Measurements from ENCODE around the gene PFDN1. TPM values are rescaled to one million over a fixed set of nuclear protein-coding genes. Genes with fewer than 3 reads are reported as not detected.

The PFDN1 gene, protein sequence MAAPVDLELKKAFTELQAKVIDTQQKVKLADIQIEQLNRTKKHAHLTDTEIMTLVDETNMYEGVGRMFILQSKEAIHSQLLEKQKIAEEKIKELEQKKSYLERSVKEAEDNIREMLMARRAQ
- total RNA-seq (10 to 100 TPM; 26.9 to 32.2 (median 28.1) TPM), total RNA-seq (21.7 to 58.9 (median 27.1) reads per million in 29 experiments)
- 37.1 TPM for total RNA-seq (2013)

DNA sequence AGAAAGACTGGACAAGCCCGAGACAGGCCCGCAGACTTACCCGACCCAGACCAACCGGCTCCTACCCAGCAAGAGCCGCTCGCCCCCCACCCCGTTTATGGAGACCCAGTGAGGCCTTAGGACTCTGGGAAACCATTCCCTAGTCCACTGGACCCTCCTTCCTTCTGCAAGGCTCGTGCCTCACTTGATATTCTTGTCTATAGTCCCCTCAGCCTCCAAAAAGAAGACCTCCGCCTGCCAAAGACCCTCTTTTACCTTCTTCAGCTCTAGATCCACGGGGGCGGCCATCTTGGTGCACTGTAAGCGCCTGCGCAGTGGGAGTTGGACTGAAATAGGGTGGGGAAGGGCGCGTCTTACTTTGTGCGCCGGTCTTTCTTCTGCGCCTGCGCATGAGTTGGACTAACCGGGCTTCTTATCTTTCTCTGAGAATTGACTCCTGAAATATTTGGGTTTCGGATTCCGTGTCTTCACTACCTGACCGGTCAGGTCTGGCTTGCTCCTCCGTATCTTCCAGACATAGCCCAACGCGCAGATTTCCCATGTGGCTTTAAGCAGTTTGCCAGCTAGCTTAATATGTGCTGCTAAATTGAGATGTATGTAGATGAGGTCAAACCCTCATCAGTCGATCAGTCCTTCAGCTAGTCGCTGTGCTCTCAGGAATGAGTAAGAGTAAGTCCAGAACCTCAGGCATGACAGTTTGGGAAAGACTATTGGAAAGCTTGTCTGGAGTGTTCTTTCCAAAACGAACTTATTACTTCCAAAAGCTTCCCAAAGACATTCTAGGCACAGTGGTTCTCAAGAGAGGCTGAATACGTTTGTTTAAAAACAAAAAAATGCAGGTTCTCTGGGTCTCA, at the start of gene PFDN1:
TSS of gene PFDN1 (minus strand) at position 316 of the 854 bp plus-strand sequence. CDS start at position 288, 28 bp downstream.
- ATAC-seq (replicated peaks in 1 of 4) (peak; percentile 99), DNase-seq (peak; percentile 79 to 95 (median 89))
- Histone ChIP-seq H3K4me1 (ENCODE audit: control insufficient read depth in 1 of 2, extremely low read depth in 1 of 2, insufficient read depth in 2 of 2, low read length in 2 of 2) (peaks cover 12 to 14% of the 10 kb centered on the region in 2 experiments), H3K27ac (ENCODE audit: low read length) (peak within 1 kb of the TSS; percentile 75), H3K36me3 (ENCODE audit: control insufficient read depth in 2 of 2, extremely low read depth in 1 of 2, insufficient read depth in 1 of 2, low read length in 1 of 2) (peaks cover 0 to 10% of the 10 kb centered on the region in 2 donors), H3K9me3 (no peaks in the 10 kb centered on the region), H3K27me3 (replicated peaks in 1 of 2; ENCODE audit: control insufficient read depth in 2 of 2, extremely low read depth in 1 of 2, insufficient read depth in 2 of 2, low read length in 1 of 2) (peaks cover 0 to 4% of the 10 kb centered on the region in 2 experiments), H3K4me3 (ENCODE audit: control insufficient read depth in 1 of 2, extremely low read depth in 1 of 2, low read length in 1 of 2) (peak within 1 kb of the TSS; percentile 91 to 96)
- H3K9me3 Mint-ChIP-seq = no peaks in the 10 kb centered on the region
- CTCF ChIA-PET = interaction anchor here (0.6 to 1.4 kb wide), 7 partner anchors 43 to 94 kb away, joined by 3 to 8 read pairs (median 4); partner anchors contain the start of gene HBEGF (in 1 of the 2)
- H3K27ac Mint-ChIP-seq = peak within 1 kb of the TSS; percentile 92 to 98
- H3K4me1 Mint-ChIP-seq = peaks cover 27 to 37% (median 34%) of the 10 kb centered on the region in 3 donors
- POLR2A ChIA-PET = interaction anchor here (0.5 to 1.5 kb wide), 9 partner anchors 34 to 1277 kb away, joined by 3 to 8 read pairs (median 3); partner anchors contain the start of genes ANKHD1 (in 1 of the 2) and TAF7 (in 1 of the 2)
- 0% methylated on average over 21 of the region's 30 CpGs for WGBS (ENCODE audit: insufficient coverage)
- peaks cover 14% of the 10 kb centered on the region for H3K36me3 Mint-ChIP-seq
- peaks cover 0 to 4% of the 10 kb centered on the region in 2 donors for H3K27me3 Mint-ChIP-seq
- H3K4me3 Mint-ChIP-seq = peak within 1 kb of the TSS; percentile 85 to 99 (median 98)

DNA sequence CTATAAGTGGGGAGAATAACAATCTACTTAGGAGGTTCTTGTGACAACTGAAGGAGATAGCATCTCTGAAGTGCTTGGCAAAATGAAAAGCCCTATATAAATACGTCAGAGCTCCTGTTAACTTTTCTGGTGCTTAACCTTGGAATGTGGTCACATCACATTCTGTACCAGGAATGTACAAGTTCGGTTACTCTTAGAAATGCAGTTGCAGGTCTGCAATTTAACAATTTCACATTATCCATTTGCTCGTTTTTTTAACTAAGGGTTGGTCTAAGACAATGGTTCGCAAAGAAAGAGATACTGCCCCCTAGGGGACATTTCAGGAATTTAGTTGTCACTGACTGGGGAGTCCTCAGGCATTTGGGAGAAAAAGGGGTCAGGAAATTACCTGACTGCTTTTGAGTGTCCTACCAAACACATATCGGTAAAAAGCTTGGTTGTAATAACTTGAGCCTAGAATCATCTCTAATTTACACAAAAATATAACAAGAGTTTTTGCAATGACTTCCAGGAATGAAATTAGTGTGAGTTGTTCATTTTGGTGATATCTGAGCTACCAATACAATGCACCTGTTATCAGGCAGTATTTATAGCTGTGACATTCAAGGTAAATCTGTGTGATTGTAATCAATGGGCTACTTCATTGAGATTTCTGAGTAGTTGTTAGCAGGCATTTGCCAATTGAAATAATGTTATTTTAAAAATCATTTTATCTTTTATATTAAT, 48.9 kb upstream of the PFDN1 start:
- WGBS (ENCODE audit: insufficient coverage) = 0% methylated on average over 3 of the region's 5 CpGs
- peaks cover 0 to 20% of the 10 kb centered on the region in 2 experiments for H3K27me3 ChIP-seq (replicated peaks in 1 of 2; ENCODE audit: control insufficient read depth in 2 of 2, extremely low read depth in 1 of 2, insufficient read depth in 2 of 2, low read length in 1 of 2)
- POLR2A ChIA-PET = no interaction called here
- H3K4me1 ChIP-seq (ENCODE audit: control insufficient read depth in 1 of 2, extremely low read depth in 1 of 2, insufficient read depth in 2 of 2, low read length in 2 of 2) = peaks cover 6% of the 10 kb centered on the region in 2 experiments
- CTCF ChIA-PET = interaction anchor here (0.6 to 6.1 kb wide), 33 partner anchors 9 to 348 kb away, joined by 3 to 73 read pairs (median 4); partner anchors contain the start of genes PFDN1 (in 1 of the 2), PURA (in 1 of the 2), SLC4A9 (in 1 of the 2) and ZMAT2 (in 1 of the 2)
- ATAC-seq (replicated peaks in 1 of 4) (peak; percentile 82 to 93 (median 84)), DNase-seq (peak in 28 of 35 experiments; percentile 9 to 87 (median 41))
- peaks cover 12 to 15% (median 12%) of the 10 kb centered on the region in 3 donors for H3K4me1 Mint-ChIP-seq
- H3K27ac ChIP-seq (ENCODE audit: low read length) = no peak overlapping the region
- no peaks in the 10 kb centered on the region for H3K9me3 Mint-ChIP-seq
- no peaks in the 10 kb centered on the region for H3K36me3 ChIP-seq (ENCODE audit: control insufficient read depth in 2 of 2, extremely low read depth in 1 of 2, insufficient read depth in 1 of 2, low read length in 1 of 2)
- H3K4me3 ChIP-seq (ENCODE audit: control insufficient read depth in 1 of 2, extremely low read depth in 1 of 2, low read length in 1 of 2) = no peak overlapping the region
- H3K9me3 ChIP-seq = no peaks in the 10 kb centered on the region
- no peaks in the 10 kb centered on the region for H3K36me3 Mint-ChIP-seq
- peaks cover 0 to 11% of the 10 kb centered on the region in 2 donors for H3K27me3 Mint-ChIP-seq
- H3K27ac Mint-ChIP-seq = no peak overlapping the region
- no peak overlapping the region for H3K4me3 Mint-ChIP-seq

DNA sequence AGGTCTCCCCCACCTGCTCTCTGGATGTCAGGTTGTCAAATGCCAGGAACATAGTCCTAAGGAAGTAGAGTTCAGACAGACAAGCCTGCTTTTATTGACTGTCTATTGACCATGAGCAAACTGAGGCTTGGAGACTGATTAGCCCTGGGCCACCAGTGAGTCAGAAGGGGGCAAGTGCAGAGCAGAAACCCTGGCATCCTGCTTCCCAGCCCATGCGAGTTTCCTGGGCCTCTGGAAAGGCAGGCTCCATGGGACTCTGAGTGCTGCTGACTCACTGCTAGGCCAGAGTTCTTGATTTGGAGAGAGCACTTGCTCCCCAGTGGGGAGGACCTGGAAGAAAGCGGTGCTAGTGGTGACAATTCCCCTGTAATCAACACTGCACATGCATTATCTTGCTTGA, 46.3 kb upstream of the PFDN1 start:
- H3K36me3 Mint-ChIP-seq = no peaks in the 10 kb centered on the region
- CTCF ChIA-PET = interaction anchor here (0.7 to 1.6 kb wide), 3 partner anchors 14 to 105 kb away, joined by 3 to 10 read pairs (median 5); no protein-coding TSS in a partner anchor

DNA sequence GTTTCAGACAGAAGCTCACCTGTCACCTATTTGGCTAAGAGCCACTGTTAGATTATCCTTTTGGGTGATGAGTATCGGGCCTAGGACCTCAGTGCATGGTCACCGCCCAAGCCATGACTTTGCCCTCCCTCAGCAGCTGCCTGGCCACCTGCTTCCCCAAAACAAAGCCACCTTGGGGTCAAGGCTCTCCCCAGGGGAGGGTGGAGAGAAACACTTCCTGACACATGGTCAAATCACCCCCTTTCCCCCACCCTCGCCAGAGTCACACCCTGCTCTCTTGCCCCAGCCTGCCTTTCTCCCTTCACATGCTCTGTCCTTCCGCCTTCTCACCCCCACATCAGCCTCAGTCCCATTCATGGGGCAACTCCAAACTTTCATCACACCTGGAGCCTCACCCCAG, 45.2 kb upstream of the PFDN1 start:
- H3K27ac Mint-ChIP-seq = no peak overlapping the region
- POLR2A ChIA-PET = interaction anchor here in 1 of 2 donors (0.7 kb wide), 1 partner anchor 236 kb away, joined by 4 read pairs; no protein-coding TSS in a partner anchor

More for the DNA sequence above, 46.3 kb upstream of the PFDN1 start:
- 92% methylated on average over 2 of the region's 2 CpGs for WGBS (ENCODE audit: insufficient coverage)
- H3K36me3 ChIP-seq (ENCODE audit: control insufficient read depth in 2 of 2, extremely low read depth in 1 of 2, insufficient read depth in 1 of 2, low read length in 1 of 2) = no peaks in the 10 kb centered on the region
- no peak for DNase-seq
- peaks cover 0 to 22% of the 10 kb centered on the region in 2 experiments for H3K27me3 ChIP-seq (replicated peaks in 1 of 2; ENCODE audit: control insufficient read depth in 2 of 2, extremely low read depth in 1 of 2, insufficient read depth in 2 of 2, low read length in 1 of 2)
- Mint-ChIP-seq H3K27ac (no peak overlapping the region), H3K9me3 (no peaks in the 10 kb centered on the region), H3K4me1 (peaks cover 22 to 27% (median 26%) of the 10 kb centered on the region in 3 donors), H3K27me3 (peaks cover 0 to 11% of the 10 kb centered on the region in 2 donors), H3K4me3 (no peak overlapping the region)
- H3K27ac ChIP-seq (ENCODE audit: low read length) = no peak overlapping the region
- peaks cover 15 to 16% of the 10 kb centered on the region in 2 experiments for H3K4me1 ChIP-seq (ENCODE audit: control insufficient read depth in 1 of 2, extremely low read depth in 1 of 2, insufficient read depth in 2 of 2, low read length in 2 of 2)
- POLR2A ChIA-PET = no interaction called here
- no peak overlapping the region for H3K4me3 ChIP-seq (ENCODE audit: control insufficient read depth in 1 of 2, extremely low read depth in 1 of 2, low read length in 1 of 2)
- H3K9me3 ChIP-seq = no peaks in the 10 kb centered on the region
- ATAC-seq (replicated peaks in 1 of 4) = no peak

DNA sequence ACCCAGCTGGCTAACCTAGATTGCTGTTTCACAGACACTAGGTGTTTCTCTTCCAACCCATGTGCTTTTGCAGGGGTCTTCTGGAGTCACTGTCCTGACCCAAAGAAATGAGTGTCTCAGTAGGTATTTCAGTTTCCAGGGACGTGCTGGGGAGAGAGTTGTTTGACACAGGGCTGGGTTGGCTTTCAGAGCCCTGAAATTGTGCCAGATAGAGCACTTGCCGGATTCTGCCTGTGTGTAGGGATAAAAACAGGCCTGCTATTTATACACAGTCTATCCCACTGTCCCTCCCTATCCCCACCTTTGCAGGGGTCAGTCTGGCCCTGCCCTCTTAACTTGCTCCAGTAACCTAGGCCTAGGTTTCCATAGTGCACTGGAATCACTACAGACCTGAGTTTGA, 44.5 kb upstream of the PFDN1 start:
- CTCF ChIA-PET = interaction anchor here (0.6 to 2.3 kb wide), 9 partner anchors 7 to 379 kb away, joined by 3 to 6 read pairs (median 3); partner anchors contain the start of genes ANKHD1 (in 1 of the 2) and PFDN1 (in 1 of the 2)
- DNase-seq (no peak), ATAC-seq (replicated peaks in 1 of 4) (no peak)
- H3K27me3 Mint-ChIP-seq = peaks cover 0 to 11% of the 10 kb centered on the region in 2 donors
- Histone ChIP-seq H3K36me3 (ENCODE audit: control insufficient read depth in 2 of 2, extremely low read depth in 1 of 2, insufficient read depth in 1 of 2, low read length in 1 of 2) (no peaks in the 10 kb centered on the region), H3K27ac (ENCODE audit: low read length) (no peak overlapping the region), H3K9me3 (no peaks in the 10 kb centered on the region), H3K27me3 (replicated peaks in 1 of 2; ENCODE audit: control insufficient read depth in 2 of 2, extremely low read depth in 1 of 2, insufficient read depth in 2 of 2, low read length in 1 of 2) (peaks cover 0 to 22% of the 10 kb centered on the region in 2 experiments), H3K4me1 (ENCODE audit: control insufficient read depth in 1 of 2, extremely low read depth in 1 of 2, insufficient read depth in 2 of 2, low read length in 2 of 2) (peaks cover 28 to 30% of the 10 kb centered on the region in 2 experiments), H3K4me3 (ENCODE audit: control insufficient read depth in 1 of 2, extremely low read depth in 1 of 2, low read length in 1 of 2) (no peak overlapping the region)
- WGBS (ENCODE audit: insufficient coverage) = no CpG with 5 or more reads among the region's 2 CpGs
- no peaks in the 10 kb centered on the region for H3K36me3 Mint-ChIP-seq
- peak overlapping the region in 1 of 2 donors; percentile 36 for H3K27ac Mint-ChIP-seq
- no peaks in the 10 kb centered on the region for H3K9me3 Mint-ChIP-seq
- peak overlapping the region; percentile 64 to 74 (median 66) for H3K4me3 Mint-ChIP-seq
- POLR2A ChIA-PET = no interaction called here
- peaks cover 39 to 46% (median 45%) of the 10 kb centered on the region in 3 donors for H3K4me1 Mint-ChIP-seq

More for the DNA sequence above, 45.2 kb upstream of the PFDN1 start:
- Histone ChIP-seq H3K36me3 (ENCODE audit: control insufficient read depth in 2 of 2, extremely low read depth in 1 of 2, insufficient read depth in 1 of 2, low read length in 1 of 2) (no peaks in the 10 kb centered on the region), H3K4me3 (ENCODE audit: control insufficient read depth in 1 of 2, extremely low read depth in 1 of 2, low read length in 1 of 2) (no peak overlapping the region), H3K9me3 (no peaks in the 10 kb centered on the region), H3K27ac (ENCODE audit: low read length) (no peak overlapping the region), H3K4me1 (ENCODE audit: control insufficient read depth in 1 of 2, extremely low read depth in 1 of 2, insufficient read depth in 2 of 2, low read length in 2 of 2) (peaks cover 21 to 23% of the 10 kb centered on the region in 2 experiments), H3K27me3 (replicated peaks in 1 of 2; ENCODE audit: control insufficient read depth in 2 of 2, extremely low read depth in 1 of 2, insufficient read depth in 2 of 2, low read length in 1 of 2) (peaks cover 0 to 22% of the 10 kb centered on the region in 2 experiments)
- Mint-ChIP-seq H3K4me1 (peaks cover 32 to 38% (median 37%) of the 10 kb centered on the region in 3 donors), H3K27me3 (peaks cover 0 to 11% of the 10 kb centered on the region in 2 donors), H3K36me3 (no peaks in the 10 kb centered on the region), H3K9me3 (no peaks in the 10 kb centered on the region), H3K4me3 (peak overlapping the region in 1 of 3 donors; percentile 66)
- WGBS (ENCODE audit: insufficient coverage) = 77% methylated on average over 3 of the region's 4 CpGs
- DNase-seq (no peak), ATAC-seq (replicated peaks in 1 of 4) (no peak)
- CTCF ChIA-PET = interaction anchor here (0.6 to 2.3 kb wide), 6 partner anchors 11 to 190 kb away, joined by 3 to 5 read pairs (median 4); no protein-coding TSS in a partner anchor
